HG03135 (cell line): ENCODE results near the gene NES.

Experiments used
- ATAC-seq: cut with Tn5 transposase; IDR thresholded peaks from one replicate; pipeline ENCODE4 v1.9.1; 2021; ENCODE audit warnings: mild to moderate bottlenecking, moderate library complexity; ENCODE audit not compliant: unreplicated experiment

The NES gene

GRCh38 chr1:156676820-156677615 lies at the start of gene NES:
NES (minus strand) TSS chr1:156677407; CDS start chr1:156677264, 143 bp downstream.
- no peak for ATAC-seq

GRCh38 chr1:156726549-156727226 lies 49.5 kb upstream of the NES start:
- ATAC-seq: no peak

- ATAC-seq: no peak
Observed at GRCh38 chr1:156725683-156726280, 48.6 kb upstream of the NES start.

- ATAC-seq: no peak
Observed at GRCh38 chr1:156721535-156721934, 44.3 kb upstream of the NES start.

- ATAC-seq: no peak
Observed at GRCh38 chr1:156721131-156721530, 43.9 kb upstream of the NES start.

- ATAC-seq: no peak
Observed at GRCh38 chr1:156717351-156717750, 40.1 kb upstream of the NES start.

GRCh38 chr1:156714830-156715229 lies 37.6 kb upstream of the NES start:
- no peak for ATAC-seq

GRCh38 chr1:156712626-156713025 lies 35.4 kb upstream of the NES start:
- no peak for ATAC-seq

GRCh38 chr1:156711011-156711817 lies 34.0 kb upstream of the NES start:
- ATAC-seq: no peak

GRCh38 chr1:156709757-156710489 lies 32.7 kb upstream of the NES start:
- no peak for ATAC-seq

GRCh38 chr1:156709031-156709430 lies 31.8 kb upstream of the NES start:
- no peak for ATAC-seq

- ATAC-seq: no peak
Observed at GRCh38 chr1:156708218-156708661, 31.0 kb upstream of the NES start.

- no peak for ATAC-seq
Observed at GRCh38 chr1:156707417-156708217, 30.4 kb upstream of the NES start.

GRCh38 chr1:156706657-156707416 lies 29.6 kb upstream of the NES start:
- no peak for ATAC-seq

- no peak for ATAC-seq
Observed at GRCh38 chr1:156705918-156706656, 28.9 kb upstream of the NES start.

- no peak for ATAC-seq
Observed at GRCh38 chr1:156705321-156705917, 28.2 kb upstream of the NES start, which contains the start of gene CRABP2. CRABP2 (minus strand) TSS chr1:156705583; CDS start chr1:156705446, 137 bp downstream.

GRCh38 chr1:156704930-156705320 lies 27.7 kb upstream of the NES start:
- no peak for ATAC-seq
